ENCODE results near the gene TEX11. TPM values are rescaled to one million over a fixed set of nuclear protein-coding genes. Genes with fewer than 3 reads are reported as not detected.

The TEX11 gene
- total and polyA plus RNA-seq, 7 donors: not detected

- 44 to 51% (median 48%) methylated on average over 7 of the region's 7 CpGs for WGBS, 3 donors
- Histone ChIP-seq H3K27ac (no peak overlapping the region), H3K4me3 (no peak overlapping the region), H3K4me1 (no peaks in the 10 kb centered on the region), H3K9me3 (no peaks in the 10 kb centered on the region), H3K27me3 (ENCODE audit: insufficient read depth in 3 of 3, low read length in 2 of 3) (no peaks in the 10 kb centered on the region), H3K36me3 (ENCODE audit: insufficient read depth in 1 of 2, low read depth in 1 of 2) (no peaks in the 10 kb centered on the region)
- DNase-seq (no peak), ATAC-seq (no peak)
- intact Hi-C loops (cut with DNase I): no loop called here
- no peak for TF ChIP-seq CTCF (IDR thresholded peaks at IDR 0.05)
Observed at GRCh38 chrX:70552130-70552704, 356.3 kb downstream of the TEX11 start.

GRCh38 chrX:70549429-70549828, 359.1 kb downstream of the TEX11 start:
- 70 to 75% (median 75%) methylated on average over 3 of the region's 3 CpGs for WGBS, 3 donors
- H3K4me3 ChIP-seq: no peak overlapping the region
- H3K4me1 ChIP-seq: no peaks in the 10 kb centered on the region
- DNase-seq (no peak), ATAC-seq (no peak)
- intact Hi-C loops (cut with DNase I): no loop called here
- no peaks in the 10 kb centered on the region for H3K27me3 ChIP-seq (ENCODE audit: insufficient read depth in 3 of 3, low read length in 2 of 3)
- H3K27ac ChIP-seq: no peak overlapping the region
- no peaks in the 10 kb centered on the region for H3K9me3 ChIP-seq
- no peaks in the 10 kb centered on the region for H3K36me3 ChIP-seq (ENCODE audit: insufficient read depth in 1 of 2, low read depth in 1 of 2)
- no peak for TF ChIP-seq CTCF (IDR thresholded peaks at IDR 0.05)

- TF ChIP-seq CTCF (IDR thresholded peaks at IDR 0.05): no peak
- no peak overlapping the region for H3K27ac ChIP-seq
- no peaks in the 10 kb centered on the region for H3K9me3 ChIP-seq
- H3K4me3 ChIP-seq: no peak overlapping the region
- intact Hi-C loops (cut with DNase I): no loop called here
- no peaks in the 10 kb centered on the region for H3K27me3 ChIP-seq (ENCODE audit: insufficient read depth in 3 of 3, low read length in 2 of 3)
- DNase-seq (no peak), ATAC-seq (no peak)
- H3K4me1 ChIP-seq: no peaks in the 10 kb centered on the region
- no peaks in the 10 kb centered on the region for H3K36me3 ChIP-seq (ENCODE audit: insufficient read depth in 1 of 2, low read depth in 1 of 2)
- WGBS, 3 donors: 45 to 100% (median 95%) methylated on average over 1 of the region's 1 CpG
Observed at GRCh38 chrX:70535198-70535597, 373.3 kb downstream of the TEX11 start.

- TF ChIP-seq CTCF (IDR thresholded peaks at IDR 0.05): no peak
- Histone ChIP-seq H3K4me3 (no peak overlapping the region), H3K36me3 (ENCODE audit: insufficient read depth in 1 of 2, low read depth in 1 of 2) (no peaks in the 10 kb centered on the region), H3K27ac (no peak overlapping the region), H3K9me3 (no peaks in the 10 kb centered on the region), H3K4me1 (no peaks in the 10 kb centered on the region), H3K27me3 (ENCODE audit: insufficient read depth in 3 of 3, low read length in 2 of 3) (peaks cover 0 to 4% (median 0%) of the 10 kb centered on the region in 3 donors)
- ATAC-seq (no peak), DNase-seq (no peak)
- intact Hi-C loops (cut with DNase I): no loop called here
- WGBS, 3 donors: 60 to 89% (median 74%) methylated on average over 3 of the region's 3 CpGs
Observed at GRCh38 chrX:70527610-70528345, 380.7 kb downstream of the TEX11 start.

All from psoas muscle (tissue), 8 donors.